Pancreas (tissue), 10 donors: ENCODE measurements around the gene APBA2. TPM values are rescaled to one million over a fixed set of nuclear protein-coding genes. Genes with fewer than 3 reads are reported as not detected.

Source experiments
- ATAC-seq, 4 donors: fragments of 200-7000 bp; cut with Tn5 transposase; one replicate each; pipeline versions ENCODE4 v1.8.0 to v1.9.1; 2020; ENCODE audit warnings: mild to moderate bottlenecking in 4 of 4, moderate library complexity in 4 of 4
- DNase-seq, 6 donors: peaks; one replicate each; pipeline ENCODE4 v3.0.0-alpha.2; 2020
- FAIRE-seq: peaks from 2 replicates; lab custom pipeline; 2012; peaks lifted over from hg19 to GRCh38; lab: Jason Lieb, UNC
- H3K27ac ChIP-seq, 4 donors: fragments of 200-600 bp; sonication (generic); 1 replicate in 3 of 4; 2 replicates in 1 of 4; pipeline versions ENCODE4 v1.5.0 to v1.8.0; 2020
- H3K27me3 ChIP-seq, 4 donors: fragments of 200-600 bp; one replicate each; pipeline ENCODE4 v1.8.0; 2021
- H3K36me3 ChIP-seq, 3 donors: fragments of 200-600 bp; sonication (generic) in 1 of 3; one replicate each; pipeline versions ENCODE4 v1.5.0 to v1.8.0; 2020 to 2021
- H3K4me1 ChIP-seq, 3 donors: fragments of 200-600 bp; one replicate each; pipeline ENCODE4 v1.8.0; 2021
- H3K4me3 ChIP-seq, 4 donors: fragments of 200-600 bp; sonication (generic) in 2 of 4; one replicate each; pipeline versions ENCODE4 v1.5.0 to v1.8.0; 2020 to 2021
- H3K9me3 ChIP-seq, 4 donors: fragments of 200-600 bp; one replicate each; pipeline ENCODE4 v1.8.0; 2021
- WGBS, 2 donors: extraction: QIAGEN DNeasy Blood & Tissue Kit; methylation state at CpG; one replicate each; pipeline ENCODE4 v1.1.7; 2013; 5-methylcytosine and 5-hydroxymethylcytosine counted together
- intact Hi-C, 3 donors: fragments of 100-400 bp; cut with DNase I; formaldehyde crosslinking; loops; one replicate each; pipeline versions ENCODE4 v1.11.1 to v1.14.2; 2022
- polyA plus RNA-seq, 2 donors: library from polyadenylated mRNA; stranded (reverse); fragments of 200-250 nt; gene quantifications; one replicate each; pipeline ENCODE4 v1.2.3, GENCODE V29; 2013
- total RNA-seq, 6 donors: library from RNA; stranded (reverse); fragmentation: NEBNext Ultra II Directional in 4 of 6; extraction: Animal tissue kit (Norgen Biotek cat#: 25700) in 4 of 6; gene quantifications; one replicate each; pipeline versions ENCODE4 v1.2.1 to v1.2.4, GENCODE V29; 2021 to 2023
- TF ChIP-seq, protein P1 (sequence below), 4 donors: fragments of 200-600 bp; sonication (generic) in 3 of 4; IDR thresholded peaks; one replicate each; pipeline versions ENCODE4 v1.5.0 to v1.8.0; 2021; ENCODE audit warnings: antibody characterized with exemption in 4 of 4
- donor health status: healthy with polysubstance abuse.
- donor health status: DM: no; HTN: no; CAD: no; lungs with moderate emphysema.
- donor health status: DM: no; HTN: no; CAD: no.
- donor health status: control.
- donor health status: control.
- donor health status: Bipolar disorder and iron deficiency.
- donor health status: DM: yes; HTN: yes; CAD: no.
- donor health status: DM: no; HTN: no; CAD: no.
- donor health status: DM: no; HTN: no; CAD: no.
- donor health status: DM: yes; HTN: yes; CAD: no.

Gene APBA2
- total and polyA plus RNA-seq, 8 donors = 3.9 to 10.3 (median 6.7) TPM

DNA sequence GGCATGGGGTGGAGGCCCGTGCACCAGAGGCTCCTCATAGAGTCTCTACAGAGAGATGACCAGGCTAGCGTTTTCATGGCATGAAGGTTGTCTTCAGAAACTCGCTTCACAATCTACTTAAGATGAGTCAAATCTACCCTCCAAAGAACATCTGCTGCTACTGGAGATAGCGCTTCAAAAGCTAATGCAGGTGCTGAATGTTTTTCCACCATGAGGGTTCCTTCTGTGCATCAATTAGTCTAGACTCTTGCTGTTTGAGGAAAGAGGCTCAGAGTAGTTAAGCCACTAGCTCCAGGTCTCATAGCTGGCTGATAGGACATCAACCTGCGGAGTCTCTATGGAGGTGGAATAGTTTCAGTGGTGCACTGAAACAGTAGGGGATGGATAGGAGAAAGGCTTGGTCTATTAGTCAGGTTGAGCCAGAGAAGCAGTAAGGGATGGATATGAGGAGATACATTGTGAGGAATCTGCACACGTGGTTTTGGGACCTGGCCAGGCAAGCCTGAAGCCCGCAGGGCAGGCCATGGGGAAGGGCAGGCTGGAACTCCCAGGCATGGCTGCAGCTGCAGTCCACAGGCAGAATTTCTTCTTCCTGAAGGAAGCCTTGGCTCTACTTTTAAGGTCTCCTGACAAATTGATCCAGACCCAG lies 117.5 kb downstream of the APBA2 start:
- DNase-seq = no peak
- intact Hi-C loops = no loop called here
- no peak overlapping the region for H3K27ac ChIP-seq
- H3K4me3 ChIP-seq = no peak overlapping the region
- no peak for ATAC-seq
- H3K36me3 ChIP-seq = no peaks in the 10 kb centered on the region
- no peaks in the 10 kb centered on the region for H3K4me1 ChIP-seq
- WGBS, 2 donors = 89 to 90% methylated on average over 7 of the region's 7 CpGs
- FAIRE-seq = no peak
- TF ChIP-seq, protein P1, sequence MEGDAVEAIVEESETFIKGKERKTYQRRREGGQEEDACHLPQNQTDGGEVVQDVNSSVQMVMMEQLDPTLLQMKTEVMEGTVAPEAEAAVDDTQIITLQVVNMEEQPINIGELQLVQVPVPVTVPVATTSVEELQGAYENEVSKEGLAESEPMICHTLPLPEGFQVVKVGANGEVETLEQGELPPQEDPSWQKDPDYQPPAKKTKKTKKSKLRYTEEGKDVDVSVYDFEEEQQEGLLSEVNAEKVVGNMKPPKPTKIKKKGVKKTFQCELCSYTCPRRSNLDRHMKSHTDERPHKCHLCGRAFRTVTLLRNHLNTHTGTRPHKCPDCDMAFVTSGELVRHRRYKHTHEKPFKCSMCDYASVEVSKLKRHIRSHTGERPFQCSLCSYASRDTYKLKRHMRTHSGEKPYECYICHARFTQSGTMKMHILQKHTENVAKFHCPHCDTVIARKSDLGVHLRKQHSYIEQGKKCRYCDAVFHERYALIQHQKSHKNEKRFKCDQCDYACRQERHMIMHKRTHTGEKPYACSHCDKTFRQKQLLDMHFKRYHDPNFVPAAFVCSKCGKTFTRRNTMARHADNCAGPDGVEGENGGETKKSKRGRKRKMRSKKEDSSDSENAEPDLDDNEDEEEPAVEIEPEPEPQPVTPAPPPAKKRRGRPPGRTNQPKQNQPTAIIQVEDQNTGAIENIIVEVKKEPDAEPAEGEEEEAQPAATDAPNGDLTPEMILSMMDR (IDR thresholded peaks at IDR 0.05) = no peak
- no peaks in the 10 kb centered on the region for H3K27me3 ChIP-seq
- no peaks in the 10 kb centered on the region for H3K9me3 ChIP-seq

DNA sequence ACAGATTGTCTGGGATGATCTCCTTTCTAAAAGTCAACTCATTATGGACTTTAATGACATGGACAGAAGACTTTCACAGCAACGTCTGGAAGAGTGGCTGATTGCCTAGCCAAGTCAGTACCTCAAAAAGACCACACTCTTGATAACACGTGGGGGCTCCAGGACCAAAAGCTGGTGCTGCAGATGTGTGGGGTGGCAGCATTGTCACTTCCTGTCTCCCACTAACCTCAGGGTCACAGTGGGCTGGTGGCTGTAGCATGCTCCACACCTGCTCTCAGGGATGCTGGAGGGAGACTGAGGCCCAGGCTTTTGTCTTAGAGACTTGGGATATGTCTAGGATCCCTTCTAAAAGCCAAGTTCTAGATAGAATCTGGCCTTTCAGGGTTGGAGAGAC lies 118.1 kb downstream of the APBA2 start:
- Histone ChIP-seq H3K4me1 (no peaks in the 10 kb centered on the region), H3K4me3 (no peak overlapping the region), H3K27ac (no peak overlapping the region), H3K36me3 (no peaks in the 10 kb centered on the region), H3K27me3 (no peaks in the 10 kb centered on the region), H3K9me3 (no peaks in the 10 kb centered on the region)
- TF ChIP-seq, protein P1 (IDR thresholded peaks at IDR 0.05) = no peak
- no peak for ATAC-seq
- intact Hi-C loops = no loop called here
- WGBS, 2 donors = 70 to 79% methylated on average over 2 of the region's 2 CpGs
- no peak for DNase-seq
- no peak for FAIRE-seq

DNA sequence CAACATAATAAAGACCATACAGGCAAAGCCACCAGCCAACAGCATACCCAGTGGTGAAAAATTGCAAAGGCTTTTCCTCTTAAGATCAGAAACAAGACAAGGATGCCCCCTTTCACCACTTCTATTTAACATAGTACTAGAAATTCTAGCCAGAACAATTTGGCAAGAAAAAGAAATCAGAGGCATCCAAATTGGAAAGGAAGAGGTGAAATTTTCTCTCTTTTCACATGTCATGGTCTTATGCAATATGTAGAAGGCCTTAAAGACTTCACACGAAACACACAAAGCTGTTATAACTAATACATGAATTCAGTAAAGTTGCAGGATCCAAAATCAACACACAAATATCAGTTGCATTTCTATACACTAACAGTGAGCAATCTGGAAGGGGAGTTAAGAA lies 120.2 kb downstream of the APBA2 start:
- WGBS, 2 donors = 100% methylated on average over 1 of the region's 1 CpG
- no peak for DNase-seq

DNA sequence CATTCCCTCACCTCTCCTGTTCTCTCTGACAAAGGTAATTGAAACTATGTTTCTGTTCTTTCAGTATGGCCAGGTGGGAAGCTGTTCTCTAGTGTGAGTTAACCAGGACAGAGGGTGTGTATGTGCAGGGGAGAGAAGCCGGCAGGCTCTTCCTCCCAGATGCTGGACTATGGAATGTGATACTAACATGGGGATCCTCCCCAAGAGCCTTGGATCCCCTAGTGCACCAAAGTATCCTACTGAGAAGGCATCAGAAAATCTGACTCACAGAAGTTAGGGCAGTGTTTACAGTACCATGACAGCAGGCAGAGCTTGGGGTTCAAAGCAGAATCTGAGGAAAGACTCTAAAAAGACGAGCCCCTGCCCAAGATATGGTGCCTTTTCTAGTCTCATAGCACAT lies 123.1 kb downstream of the APBA2 start:
- ATAC-seq = no peak
- WGBS, 2 donors = 70 to 76% methylated on average over 2 of the region's 2 CpGs
- H3K4me1 ChIP-seq = peaks cover 0 to 4% (median 0%) of the 10 kb centered on the region in 3 donors
- H3K36me3 ChIP-seq = no peaks in the 10 kb centered on the region
- no peak overlapping the region for H3K27ac ChIP-seq
- TF ChIP-seq, protein P1 (IDR thresholded peaks at IDR 0.05) = no peak
- intact Hi-C loops = no loop called here
- H3K4me3 ChIP-seq = no peak overlapping the region
- H3K9me3 ChIP-seq = no peaks in the 10 kb centered on the region
- FAIRE-seq = no peak
- no peaks in the 10 kb centered on the region for H3K27me3 ChIP-seq
- DNase-seq = no peak

More for the DNA sequence above, 120.2 kb downstream of the APBA2 start:
- no peak for ATAC-seq
- Histone ChIP-seq H3K4me3 (no peak overlapping the region), H3K9me3 (no peaks in the 10 kb centered on the region), H3K36me3 (no peaks in the 10 kb centered on the region), H3K4me1 (no peaks in the 10 kb centered on the region), H3K27me3 (no peaks in the 10 kb centered on the region), H3K27ac (no peak overlapping the region)
- TF ChIP-seq, protein P1 (IDR thresholded peaks at IDR 0.05) = no peak
- no peak for FAIRE-seq
- intact Hi-C loops = no loop called here

DNA sequence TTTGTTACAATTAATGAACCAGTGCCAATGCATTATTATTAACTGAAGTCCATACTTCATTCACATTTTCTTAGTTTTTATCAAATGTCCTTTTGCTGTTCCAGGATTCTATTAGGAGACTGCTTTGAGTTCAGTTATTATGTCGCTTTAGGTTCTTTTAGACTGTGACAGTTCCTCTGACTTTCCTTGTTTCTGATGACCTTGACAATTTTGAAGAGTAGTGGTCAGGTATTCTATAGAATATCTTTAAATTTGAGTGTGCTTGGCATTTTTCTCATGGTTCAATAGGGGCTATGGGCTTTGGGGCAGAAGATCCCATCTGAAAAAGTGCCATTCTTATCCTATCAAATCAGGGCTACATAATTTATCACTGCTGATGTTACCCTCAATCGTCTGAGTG lies 126.3 kb downstream of the APBA2 start:
- TF ChIP-seq, protein P1 (IDR thresholded peaks at IDR 0.05) = no peak

More for the DNA sequence above, 126.3 kb downstream of the APBA2 start:
- 86 to 90% methylated on average over 2 of the region's 2 CpGs for WGBS, 2 donors
- Histone ChIP-seq H3K27me3 (no peaks in the 10 kb centered on the region), H3K4me3 (no peak overlapping the region), H3K27ac (no peak overlapping the region), H3K4me1 (peaks cover 0 to 4% (median 0%) of the 10 kb centered on the region in 3 donors), H3K36me3 (no peaks in the 10 kb centered on the region), H3K9me3 (no peaks in the 10 kb centered on the region)
- intact Hi-C loops = no loop called here
- ATAC-seq = no peak
- no peak for DNase-seq
- no peak for FAIRE-seq
